ENCODE data around the gene ARHGAP25. TPM values are rescaled to one million over a fixed set of nuclear protein-coding genes. Genes with fewer than 3 reads are reported as not detected.

The ARHGAP25 gene
- polyA plus RNA-seq, 3 donors, result 20.8 to 56.8 (median 36.3) TPM

- Mint-ChIP-seq H3K36me3 (peaks cover 5 to 8% of the 10 kb centered on the region in 2 donors), H3K27ac (no peak overlapping the region), H3K27me3 (ENCODE audit: low read depth in 3 of 3) (no peaks in the 10 kb centered on the region), H3K4me3 (no peak overlapping the region), H3K9me3 (peaks cover 0 to 1% (median 0%) of the 10 kb centered on the region in 7 donors), H3K4me1 (peaks cover 32% of the 10 kb centered on the region)
- peak overlapping the region; percentile 88 for H3K4me2 ChIP-seq (replicated peaks; ENCODE audit: extremely low read depth, low read length, poor library complexity, severe bottlenecking)
- 0% methylated on average over 1 of the region's 3 CpGs for WGBS (ENCODE audit: insufficient coverage)
- peak overlapping the region in 2 of 3 experiments; percentile 83 to 100 for H3K4me3 ChIP-seq (replicated peaks in 1 of 3; ENCODE audit: low read depth in 2 of 3, low read length in 3 of 3)
- no peaks in the 10 kb centered on the region for H4K20me1 ChIP-seq (ENCODE audit: insufficient read depth, low read length)
- TF ChIP-seq, protein P1, sequence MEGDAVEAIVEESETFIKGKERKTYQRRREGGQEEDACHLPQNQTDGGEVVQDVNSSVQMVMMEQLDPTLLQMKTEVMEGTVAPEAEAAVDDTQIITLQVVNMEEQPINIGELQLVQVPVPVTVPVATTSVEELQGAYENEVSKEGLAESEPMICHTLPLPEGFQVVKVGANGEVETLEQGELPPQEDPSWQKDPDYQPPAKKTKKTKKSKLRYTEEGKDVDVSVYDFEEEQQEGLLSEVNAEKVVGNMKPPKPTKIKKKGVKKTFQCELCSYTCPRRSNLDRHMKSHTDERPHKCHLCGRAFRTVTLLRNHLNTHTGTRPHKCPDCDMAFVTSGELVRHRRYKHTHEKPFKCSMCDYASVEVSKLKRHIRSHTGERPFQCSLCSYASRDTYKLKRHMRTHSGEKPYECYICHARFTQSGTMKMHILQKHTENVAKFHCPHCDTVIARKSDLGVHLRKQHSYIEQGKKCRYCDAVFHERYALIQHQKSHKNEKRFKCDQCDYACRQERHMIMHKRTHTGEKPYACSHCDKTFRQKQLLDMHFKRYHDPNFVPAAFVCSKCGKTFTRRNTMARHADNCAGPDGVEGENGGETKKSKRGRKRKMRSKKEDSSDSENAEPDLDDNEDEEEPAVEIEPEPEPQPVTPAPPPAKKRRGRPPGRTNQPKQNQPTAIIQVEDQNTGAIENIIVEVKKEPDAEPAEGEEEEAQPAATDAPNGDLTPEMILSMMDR (IDR thresholded peaks at IDR 0.05), result no peak
- H3K9ac ChIP-seq (ENCODE audit: insufficient read depth, low read length, poor library complexity, severe bottlenecking), result peak overlapping the region; percentile 67
- peak overlapping the region; percentile 87 to 96 for H3K27ac ChIP-seq (ENCODE audit: low read depth in 1 of 2, low read length in 2 of 2)
- H3K9me3 ChIP-seq (replicated peaks in 1 of 2; ENCODE audit: control insufficient read depth in 1 of 2, insufficient read depth in 1 of 2, low read length in 2 of 2), result no peaks in the 10 kb centered on the region
- intact Hi-C loops (cut with micrococcal nuclease), result loop anchor here in 1 of 2 donors (10.0 kb wide), 1 partner anchor 269 kb away; the partner anchor contains the start of genes APLF and FBXO48
- H3K36me3 ChIP-seq (replicated peaks in 1 of 2; ENCODE audit: control insufficient read depth in 1 of 2, insufficient read depth in 2 of 2, low read length in 2 of 2), result peaks cover 0 to 4% of the 10 kb centered on the region in 2 donors
- H3K79me2 ChIP-seq (ENCODE audit: insufficient read depth, low read length), result peaks cover 57% of the 10 kb centered on the region
- no peaks in the 10 kb centered on the region for H3K27me3 ChIP-seq (ENCODE audit: control insufficient read depth in 2 of 2, insufficient read depth in 2 of 2, low read length in 2 of 2)
- peaks cover 73 to 85% of the 10 kb centered on the region in 2 donors for H3K4me1 ChIP-seq (ENCODE audit: control insufficient read depth in 1 of 2, insufficient read depth in 2 of 2, low read length in 2 of 2)
- no peak for DNase-seq
- H2AFZ ChIP-seq (ENCODE audit: insufficient read depth, low read depth, low read length, poor library complexity, severe bottlenecking), result peak overlapping the region; percentile 64
Measured at GRCh38 chr2:68734176-68734575, 435 bp upstream of the ARHGAP25 start.

DNA sequence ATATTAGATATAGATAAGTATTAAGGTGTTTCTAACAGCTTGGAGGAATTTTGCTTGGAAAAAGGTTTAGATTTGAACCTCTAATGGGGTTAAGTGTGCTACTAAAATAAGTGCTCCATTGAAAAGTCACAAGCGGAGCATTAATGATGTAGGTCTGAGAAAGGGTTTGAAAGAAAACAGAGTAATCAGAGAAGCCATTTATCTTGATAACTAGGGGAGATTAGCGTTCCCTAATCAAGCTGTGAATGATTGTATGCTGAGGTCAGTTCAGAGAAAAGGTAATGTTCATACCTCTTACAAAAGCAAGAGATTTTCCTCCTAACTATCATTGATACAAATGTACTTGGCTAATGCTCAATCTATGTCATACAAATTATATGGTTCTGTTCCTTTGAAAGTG, 1.5 kb downstream of the ARHGAP25 start:
- peak overlapping the region; percentile 67 for H3K9ac ChIP-seq (ENCODE audit: insufficient read depth, low read length, poor library complexity, severe bottlenecking)
- H3K4me2 ChIP-seq (replicated peaks; ENCODE audit: extremely low read depth, low read length, poor library complexity, severe bottlenecking), result peak overlapping the region; percentile 88
- peak overlapping the region; percentile 66 to 100 (median 83) for H3K4me3 ChIP-seq (replicated peaks in 1 of 3; ENCODE audit: low read depth in 2 of 3, low read length in 3 of 3)
- peaks cover 74% of the 10 kb centered on the region for H3K79me2 ChIP-seq (ENCODE audit: insufficient read depth, low read length)
- H4K20me1 ChIP-seq (ENCODE audit: insufficient read depth, low read length), result no peaks in the 10 kb centered on the region
- no peak overlapping the region for H2AFZ ChIP-seq (ENCODE audit: insufficient read depth, low read depth, low read length, poor library complexity, severe bottlenecking)
- no peak overlapping the region for H3K4me3 Mint-ChIP-seq
- peaks cover 50% of the 10 kb centered on the region for H3K4me1 Mint-ChIP-seq
- H3K27ac ChIP-seq (ENCODE audit: low read depth in 1 of 2, low read length in 2 of 2), result peak overlapping the region in 1 of 2 donors; percentile 96
- H3K36me3 ChIP-seq (replicated peaks in 1 of 2; ENCODE audit: control insufficient read depth in 1 of 2, insufficient read depth in 2 of 2, low read length in 2 of 2), result peaks cover 0 to 8% of the 10 kb centered on the region in 2 donors
- intact Hi-C loops (cut with micrococcal nuclease), result loop anchor here in 1 of 2 donors (5.0 to 10.0 kb wide), 2 partner anchors 36 to 271 kb away; partner anchors contain the start of genes APLF and FBXO48
- DNase-seq, result no peak
- H3K36me3 Mint-ChIP-seq, result peaks cover 17 to 23% of the 10 kb centered on the region in 2 donors
- no peaks in the 10 kb centered on the region for H3K27me3 ChIP-seq (ENCODE audit: control insufficient read depth in 2 of 2, insufficient read depth in 2 of 2, low read length in 2 of 2)
- H3K4me1 ChIP-seq (ENCODE audit: control insufficient read depth in 1 of 2, insufficient read depth in 2 of 2, low read length in 2 of 2), result peaks cover 82 to 91% of the 10 kb centered on the region in 2 donors
- 0% methylated on average over 1 of the region's 2 CpGs for WGBS (ENCODE audit: insufficient coverage)
- H3K27ac Mint-ChIP-seq, result peak overlapping the region in 5 of 7 donors; percentile 11 to 88 (median 73)
- peaks cover 0 to 3% (median 0%) of the 10 kb centered on the region in 3 donors for H3K27me3 Mint-ChIP-seq (ENCODE audit: low read depth in 3 of 3)
- H3K9me3 Mint-ChIP-seq, result peaks cover 0 to 1% (median 0%) of the 10 kb centered on the region in 7 donors
- no peaks in the 10 kb centered on the region for H3K9me3 ChIP-seq (replicated peaks in 1 of 2; ENCODE audit: control insufficient read depth in 1 of 2, insufficient read depth in 1 of 2, low read length in 2 of 2)
- TF ChIP-seq, protein P1 (IDR thresholded peaks at IDR 0.05), result no peak

Data from CD14-positive monocyte (primary cell).